Colon (tissue), 2 donors: ENCODE results near the gene GAS7.
"Not testable (repeated sequence)": the region's sequence is repeated elsewhere in the genome, so short reads cannot be mapped to it uniquely, and the experiment has no call there.

Experiments used
- FAIRE-seq: peaks from 2 replicates; lab custom pipeline; 2012; peaks lifted over from hg19 to GRCh38; lab: Jason Lieb, UNC
- donor health status: control.
- donor health status: control.

Gene GAS7

GRCh38 chr17:10021272-10021984 is 177.0 kb downstream of the GAS7 start:
- no peak for FAIRE-seq

DNA sequence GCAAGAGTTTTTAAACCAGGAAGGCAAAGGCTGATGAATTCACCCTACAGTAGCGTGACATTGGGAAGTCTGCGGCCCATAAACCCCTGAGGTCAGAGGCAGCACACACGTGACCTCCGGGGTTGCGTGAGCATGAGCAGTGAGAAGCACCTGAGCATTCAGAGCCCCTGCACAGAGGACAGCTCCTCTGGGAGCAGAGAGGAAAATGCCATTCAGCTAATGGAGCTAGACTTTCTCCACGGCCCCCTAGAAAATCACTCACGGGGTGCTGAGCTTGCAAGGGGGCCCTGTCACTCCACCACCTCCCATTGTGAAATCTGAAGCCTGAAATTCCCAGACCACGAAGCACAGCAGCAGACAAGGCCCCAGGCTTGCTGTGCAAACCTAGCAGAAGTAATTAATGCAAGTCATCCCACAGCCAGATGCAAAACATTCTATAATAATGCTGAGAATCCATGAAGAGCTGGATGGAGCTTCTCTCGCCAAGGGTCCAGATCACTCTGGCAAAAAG is 178.4 kb downstream of the GAS7 start:
- FAIRE-seq, result no peak

DNA sequence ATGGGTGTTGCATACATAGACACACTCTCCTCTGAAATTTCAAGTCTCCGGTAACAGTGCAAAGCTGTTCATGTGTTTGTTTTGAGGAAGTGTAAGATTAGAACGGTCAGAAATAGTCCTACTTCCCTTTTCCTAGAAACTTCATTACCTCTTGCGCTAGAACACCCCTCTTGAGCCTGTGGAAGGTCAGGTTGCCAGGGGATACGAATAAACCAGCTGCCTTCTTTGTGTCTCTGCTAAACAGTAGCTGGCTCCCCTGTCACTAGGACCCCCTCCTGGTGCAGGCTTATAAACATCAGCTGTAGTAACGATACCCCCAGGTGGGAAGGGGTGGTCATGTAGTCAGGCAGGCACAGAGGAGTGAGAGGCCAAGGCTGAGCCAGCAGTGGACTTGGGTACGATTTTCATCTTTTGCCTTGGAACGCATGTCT is 179.9 kb downstream of the GAS7 start:
- no peak for FAIRE-seq

DNA sequence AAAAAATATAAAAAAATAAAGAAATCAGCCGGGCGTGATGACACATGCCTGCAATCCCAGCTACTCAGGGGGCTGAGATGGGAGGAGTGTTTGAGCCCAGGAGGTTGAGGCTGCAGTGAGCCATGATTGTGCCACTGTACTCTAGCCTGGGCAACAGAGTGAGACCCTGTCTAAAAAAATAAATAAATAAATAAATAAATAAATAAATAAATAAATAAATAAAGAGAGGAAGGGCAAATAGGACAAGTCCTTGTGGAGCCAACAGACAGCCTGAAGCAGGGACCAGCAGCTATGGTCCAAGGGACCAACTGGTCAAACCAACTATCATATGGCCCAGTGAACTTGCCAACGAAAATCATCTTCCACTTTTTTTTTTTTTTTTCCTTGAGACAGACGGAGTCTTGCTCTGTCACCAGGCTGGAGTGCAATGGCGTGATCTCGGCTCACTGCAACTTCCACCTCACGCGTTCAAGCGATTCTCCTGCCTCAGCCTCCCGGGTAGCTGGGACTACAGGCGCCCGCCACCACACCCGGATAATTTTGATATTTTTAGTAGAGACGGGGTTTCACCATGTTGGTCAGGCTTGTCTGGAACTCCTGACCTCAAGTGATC is 181.3 kb downstream of the GAS7 start:
- not testable (repeated sequence) for FAIRE-seq

GRCh38 chr17:10013365-10014112 is 184.9 kb downstream of the GAS7 start:
- no peak for FAIRE-seq

DNA sequence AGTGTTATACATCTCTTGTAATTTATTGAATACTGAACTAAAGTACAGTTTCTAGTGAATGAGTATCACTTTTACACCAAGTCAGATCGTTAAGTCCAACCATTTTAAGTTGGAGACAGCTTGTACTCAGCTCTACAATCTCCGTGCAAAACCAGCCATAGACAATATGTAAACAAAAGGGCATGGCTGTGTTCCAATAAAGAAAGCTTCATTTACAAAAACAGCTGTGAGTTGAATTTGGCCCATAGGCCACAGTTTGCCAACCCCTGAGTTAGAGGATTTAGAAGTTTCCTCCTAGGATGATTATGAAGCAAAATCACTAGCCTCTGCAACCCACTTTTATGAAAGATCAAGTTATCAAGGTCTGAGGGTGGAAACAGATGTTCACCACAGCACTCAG is 187.7 kb downstream of the GAS7 start:
- FAIRE-seq, result no peak

DNA sequence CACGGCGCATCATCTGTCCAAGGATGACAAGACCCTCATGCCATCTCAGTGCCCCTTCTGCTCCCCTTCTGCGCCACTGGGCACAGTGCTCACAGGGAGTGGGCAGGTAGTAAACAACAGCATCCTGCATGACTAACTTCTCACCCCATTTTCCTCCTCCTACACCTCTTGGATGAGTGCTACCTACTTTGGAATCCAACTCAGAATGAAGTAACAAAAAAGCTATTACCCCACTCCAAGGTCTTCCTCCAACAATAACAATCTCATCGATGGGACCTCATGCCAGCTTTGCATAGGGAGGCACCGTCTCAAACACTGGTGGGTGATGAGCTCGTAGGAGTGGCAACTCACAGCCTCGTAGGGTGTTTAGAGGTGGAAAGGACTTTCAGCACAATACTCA is 194.7 kb downstream of the GAS7 start:
- FAIRE-seq, result no peak

DNA sequence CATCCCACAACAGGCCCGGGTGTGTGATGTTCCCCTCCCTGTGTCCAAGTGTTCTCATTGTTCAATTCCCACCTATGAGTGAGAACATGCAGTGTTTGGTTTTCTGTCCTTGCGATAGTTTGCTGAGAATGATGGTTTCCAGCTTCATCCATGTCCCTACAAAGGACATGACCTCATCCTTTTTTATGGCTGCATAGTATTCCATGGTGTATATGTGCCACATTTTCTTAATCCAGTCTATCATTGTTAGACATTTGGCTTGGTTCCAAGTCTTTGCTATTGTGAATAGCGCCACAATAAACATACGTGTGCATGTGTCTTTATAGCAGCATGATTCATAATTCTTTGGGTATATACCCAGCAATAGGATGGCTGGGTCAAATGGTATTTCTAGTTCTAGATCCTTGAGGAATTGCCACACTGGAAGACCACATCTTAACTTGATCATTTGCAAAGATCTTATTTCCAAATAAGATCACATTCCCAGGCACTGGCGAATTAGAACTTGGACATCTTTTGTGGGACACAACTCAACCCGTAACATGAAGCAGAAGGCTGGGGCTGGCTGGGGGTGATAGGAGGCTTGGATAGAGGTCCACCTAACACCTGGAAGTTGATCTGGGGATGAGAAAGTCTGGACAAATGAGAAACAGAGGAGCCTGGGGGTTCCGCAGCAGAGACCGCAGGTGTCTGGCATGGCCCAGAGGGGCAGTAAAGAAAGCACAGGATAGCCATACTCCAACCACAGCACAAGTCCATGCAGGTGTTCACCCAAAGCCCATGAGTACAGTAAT is 195.6 kb downstream of the GAS7 start:
- not testable (repeated sequence) for FAIRE-seq

- FAIRE-seq, result no peak
Measured at GRCh38 chr17:10001306-10001873, 197.0 kb downstream of the GAS7 start.

DNA sequence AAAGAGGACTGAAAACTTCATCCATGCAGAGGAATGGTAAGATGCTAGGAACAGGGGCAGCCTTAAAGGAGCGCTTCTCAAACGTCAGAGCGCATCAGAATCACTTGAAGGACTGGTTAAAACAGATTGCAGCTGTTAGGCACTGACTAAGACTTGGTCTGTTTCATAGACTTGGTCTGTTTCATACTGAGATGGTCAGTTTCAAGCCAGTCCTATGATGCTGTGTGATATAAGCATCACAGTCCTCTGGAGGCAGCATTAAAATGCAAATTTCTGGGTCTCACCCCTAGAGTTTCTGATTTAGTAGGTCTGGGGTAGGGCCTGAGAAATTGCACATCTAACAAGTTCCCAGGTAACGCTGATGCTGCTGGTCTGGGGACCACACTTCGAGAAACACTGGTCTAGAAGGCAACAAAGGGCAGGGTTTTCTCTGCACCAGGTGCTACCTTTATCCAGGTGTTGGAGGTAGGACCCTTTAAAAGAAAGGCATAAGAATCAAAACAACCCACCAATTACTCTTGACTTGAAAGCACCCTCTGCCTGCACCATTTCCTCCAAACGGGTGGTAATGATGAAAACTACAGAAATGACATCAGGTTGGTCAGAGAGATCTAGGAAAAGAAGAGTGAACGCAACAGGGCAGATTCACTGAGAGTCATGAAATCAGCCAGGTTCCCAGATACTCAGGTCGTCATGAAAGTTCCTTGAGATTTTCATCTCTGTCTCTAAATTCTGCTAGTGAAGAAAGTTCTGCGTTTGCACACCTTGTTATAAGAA is 198.3 kb downstream of the GAS7 start:
- FAIRE-seq, result no peak

DNA sequence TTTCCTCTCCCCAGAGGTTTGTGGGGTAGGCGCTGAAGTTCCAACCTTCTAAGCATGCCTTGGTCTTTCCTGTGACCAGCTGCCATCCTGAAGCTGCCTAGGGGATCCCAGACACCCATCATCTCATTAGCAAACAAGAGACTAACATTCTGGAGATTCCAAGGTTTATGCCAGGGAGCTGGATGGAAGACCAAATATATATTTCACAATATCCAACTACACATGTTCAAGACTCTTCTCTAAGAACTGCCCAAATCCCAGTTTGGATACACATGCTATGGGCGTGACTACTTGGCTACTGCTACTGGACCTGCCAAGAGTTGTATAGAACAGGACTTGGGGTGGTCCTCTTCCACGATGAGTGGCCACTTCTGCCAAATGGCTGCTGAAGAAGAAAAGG is 200.3 kb downstream of the GAS7 start:
- FAIRE-seq, result no peak

- FAIRE-seq, result no peak
Measured at GRCh38 chr17:9994761-9995160, 203.6 kb downstream of the GAS7 start.

- no peak for FAIRE-seq
Measured at GRCh38 chr17:9991796-9992195, 206.6 kb downstream of the GAS7 start.

- no peak for FAIRE-seq
Measured at GRCh38 chr17:9991351-9991750, 207.1 kb downstream of the GAS7 start.

GRCh38 chr17:9987779-9988585 is 210.4 kb downstream of the GAS7 start:
- FAIRE-seq, result no peak

DNA sequence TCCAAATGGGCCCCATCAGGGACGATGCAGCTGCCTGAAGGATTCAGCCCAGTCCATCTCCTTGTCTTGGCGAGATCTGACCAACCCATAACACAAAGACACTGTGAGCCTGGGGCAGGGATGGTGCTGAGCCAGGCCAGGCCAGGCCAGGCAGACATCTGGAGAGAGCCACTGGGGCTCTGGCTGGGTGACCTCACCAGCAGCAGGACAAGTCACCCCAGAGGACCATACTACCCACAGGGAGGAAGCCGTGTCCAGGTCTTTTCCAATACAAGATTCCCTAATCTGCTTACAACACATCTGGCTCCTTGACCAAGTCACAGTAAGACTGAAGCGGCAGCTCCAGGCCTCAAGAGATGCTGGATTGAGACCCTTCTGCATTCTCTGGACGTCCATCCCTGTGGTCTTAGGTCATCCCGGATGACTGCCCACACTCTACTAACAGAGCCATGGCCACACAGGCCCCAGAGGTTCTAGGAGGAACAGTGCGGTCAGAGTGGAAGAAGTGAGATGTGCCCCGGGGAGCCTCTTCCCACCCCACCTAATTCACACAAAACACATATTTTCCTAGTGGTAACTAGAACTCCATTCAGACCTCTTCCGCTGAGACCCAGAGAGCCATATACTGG is 211.5 kb downstream of the GAS7 start:
- FAIRE-seq, result no peak

- no peak for FAIRE-seq
Measured at GRCh38 chr17:9985646-9986045, 212.8 kb downstream of the GAS7 start.

- FAIRE-seq, result no peak
Measured at GRCh38 chr17:9984768-9985167, 213.6 kb downstream of the GAS7 start.

DNA sequence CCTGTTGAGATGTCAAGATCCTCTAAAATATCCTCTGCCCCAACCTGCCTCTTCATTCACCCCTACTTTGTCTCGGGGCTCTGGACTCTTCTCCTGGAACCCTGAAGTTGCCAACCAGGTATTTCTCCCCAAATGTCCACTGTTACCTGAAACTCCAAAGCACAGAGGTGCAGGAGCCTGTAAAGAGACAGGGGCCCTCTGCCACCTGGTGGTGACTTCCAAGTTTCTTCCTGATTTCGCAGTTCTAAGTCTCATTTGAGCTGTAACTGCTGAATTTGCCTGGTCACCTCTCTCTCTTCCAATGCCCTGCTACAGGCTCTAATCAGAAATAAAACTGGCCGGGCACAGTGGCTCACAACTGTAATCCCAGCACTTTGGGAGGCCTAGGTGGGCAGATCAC is 216.2 kb downstream of the GAS7 start:
- FAIRE-seq, result no peak
